Measurements from ENCODE around the gene ALKBH7.
"Not testable (repeated sequence)": the region's sequence is repeated elsewhere in the genome, so short reads cannot be mapped to it uniquely, and the experiment has no call there.

The ALKBH7 gene

DNA sequence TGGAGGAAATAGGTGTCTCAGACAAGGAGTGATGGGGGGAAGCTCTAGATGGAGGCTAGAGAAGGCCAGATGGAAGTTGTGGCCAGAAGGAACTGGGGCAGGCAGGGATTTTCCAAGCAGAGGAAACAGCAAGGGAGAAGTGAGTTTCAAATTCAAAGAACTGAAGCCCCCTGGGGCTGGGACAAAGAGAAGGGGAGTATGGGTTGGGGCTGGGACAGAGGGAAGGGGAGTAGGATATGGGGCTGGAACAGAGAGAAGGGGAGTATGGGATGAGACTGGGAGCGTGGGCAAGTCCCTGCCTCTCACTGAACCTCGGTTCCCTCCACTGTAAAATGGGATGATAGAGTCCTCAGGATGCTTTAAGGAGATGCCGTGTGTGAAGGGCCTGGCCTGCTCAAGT lies 22.2 kb downstream of the ALKBH7 start:
- no peak for DNase-seq (ENCODE audit: low read depth, low spot score)
- H3K27ac ChIP-seq = no peak overlapping the region

DNA sequence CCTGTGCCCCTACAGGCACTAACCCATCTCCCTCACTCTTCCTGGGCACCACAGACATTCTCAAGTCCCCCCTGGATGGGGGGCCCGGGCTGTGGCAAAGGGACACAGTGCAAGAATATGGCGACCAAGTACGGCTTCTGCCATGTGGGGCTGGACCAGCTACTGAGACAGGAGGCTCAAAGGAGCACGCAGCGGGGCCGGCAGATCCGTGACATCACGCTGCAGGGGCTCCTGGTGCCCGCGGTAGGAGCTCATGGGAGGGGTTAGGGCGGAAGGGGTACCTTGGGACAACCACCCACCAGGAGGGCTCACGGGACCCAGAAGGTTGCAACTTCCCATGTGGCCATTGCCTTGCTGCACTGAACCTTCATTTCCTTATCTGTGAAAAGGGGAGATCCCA lies 23.7 kb downstream of the ALKBH7 start:
- H3K27ac ChIP-seq = no peak overlapping the region
- DNase-seq (ENCODE audit: low read depth, low spot score) = no peak

DNA sequence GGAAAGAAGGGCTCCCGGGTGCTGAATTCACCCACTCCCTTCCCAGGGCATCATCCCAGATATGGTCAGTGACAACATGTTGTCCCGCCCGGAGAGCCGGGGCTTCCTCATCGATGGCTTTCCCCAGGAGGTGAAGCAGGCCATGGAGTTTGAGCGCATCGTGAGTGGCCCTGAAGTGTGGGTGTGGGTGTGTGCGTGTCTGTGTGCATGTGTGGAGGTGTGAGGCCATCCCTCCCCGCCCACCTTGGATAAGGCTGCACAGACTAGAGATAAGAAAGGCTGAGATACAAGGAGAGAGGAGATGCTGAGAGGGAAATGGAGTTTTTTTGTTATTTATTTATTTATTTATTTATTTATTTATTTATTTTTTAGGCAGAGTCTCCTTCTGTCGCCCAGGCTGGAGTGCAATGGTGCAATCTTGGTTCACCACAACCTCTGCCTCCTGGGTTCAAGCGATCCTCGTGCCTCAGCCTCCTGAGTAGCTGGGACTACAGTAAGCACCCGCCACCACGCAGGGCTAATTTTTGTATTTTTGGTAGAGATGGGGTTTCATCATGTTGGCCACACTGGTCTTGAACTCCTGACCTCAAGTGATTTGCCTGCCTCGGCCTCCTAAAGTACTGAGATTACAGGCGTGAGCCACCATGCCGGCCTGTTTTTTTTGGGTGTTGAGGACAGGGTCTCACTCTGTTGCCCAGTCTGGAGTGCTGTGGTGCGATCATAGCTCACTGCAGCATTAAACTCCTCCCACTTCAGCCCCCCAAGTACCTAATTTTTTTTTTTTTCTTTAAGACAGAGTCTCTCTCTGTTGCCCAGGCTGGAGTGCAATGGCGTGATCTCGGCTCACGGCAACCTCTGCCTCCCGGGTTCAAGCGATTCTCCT lies 27.7 kb downstream of the ALKBH7 start:
- H3K27ac ChIP-seq; DNase-seq (ENCODE audit: low read depth, low spot score): not testable (repeated sequence)

DNA sequence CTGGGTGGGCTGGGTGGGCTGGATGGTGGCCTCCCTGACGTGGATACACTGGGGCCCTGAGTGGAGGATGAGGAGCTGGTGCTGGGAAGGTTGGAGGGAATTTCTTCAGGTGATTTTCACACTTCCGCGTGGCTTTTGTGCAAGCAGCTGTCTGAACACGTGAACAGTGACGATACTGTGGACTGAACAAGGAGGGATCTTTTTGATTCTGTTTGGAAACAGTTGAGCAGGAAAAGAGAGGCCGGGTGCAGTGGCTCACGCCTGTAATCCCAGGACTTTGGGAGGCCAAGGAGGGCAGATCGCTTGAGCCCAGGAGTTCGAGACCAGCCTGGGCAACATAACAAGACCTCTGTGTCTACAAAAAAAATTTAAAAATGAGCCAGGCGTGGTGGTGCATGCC lies 29.5 kb downstream of the ALKBH7 start:
- no peak overlapping the region for H3K27ac ChIP-seq
- DNase-seq (ENCODE audit: low read depth, low spot score) = no peak

DNA sequence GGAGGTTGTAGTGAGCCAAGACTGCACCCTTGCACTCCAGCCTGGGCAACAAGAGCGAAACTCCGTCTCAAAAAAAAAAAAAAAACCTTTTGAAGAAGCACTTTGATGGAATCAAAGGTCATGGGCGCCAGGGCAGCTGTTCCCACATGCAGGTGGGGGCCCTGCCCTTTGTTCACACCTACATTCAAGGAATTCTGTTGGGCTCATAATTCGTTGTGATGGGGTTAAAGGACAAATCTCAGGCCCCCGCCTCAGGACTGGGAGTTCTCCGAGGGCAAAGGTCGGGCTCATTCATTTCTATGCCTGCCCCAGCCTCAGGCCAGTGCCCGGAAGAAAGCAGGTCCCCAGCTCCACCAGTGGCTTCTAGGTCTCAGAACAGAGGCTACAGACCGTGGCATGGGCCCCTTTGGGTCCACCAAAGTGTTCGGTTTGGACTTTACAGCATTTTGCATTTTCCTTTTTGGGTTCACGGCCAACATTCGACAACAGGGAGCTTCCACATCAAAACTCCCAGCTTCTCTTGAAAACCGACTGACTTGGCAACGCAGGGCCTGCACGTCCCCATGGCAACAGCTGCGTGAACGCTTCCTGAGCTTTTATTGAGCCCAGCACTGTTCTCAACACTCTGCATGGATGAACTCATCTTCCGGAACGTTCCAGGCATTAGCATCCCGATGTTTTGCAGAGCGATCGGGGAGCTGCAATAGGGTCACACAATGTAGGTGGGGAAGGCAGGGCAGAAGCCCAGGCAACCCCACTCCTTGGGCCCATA lies 30.4 kb downstream of the ALKBH7 start:
- DNase-seq (ENCODE audit: low read depth, low spot score) = no peak
- no peak overlapping the region for H3K27ac ChIP-seq

DNA sequence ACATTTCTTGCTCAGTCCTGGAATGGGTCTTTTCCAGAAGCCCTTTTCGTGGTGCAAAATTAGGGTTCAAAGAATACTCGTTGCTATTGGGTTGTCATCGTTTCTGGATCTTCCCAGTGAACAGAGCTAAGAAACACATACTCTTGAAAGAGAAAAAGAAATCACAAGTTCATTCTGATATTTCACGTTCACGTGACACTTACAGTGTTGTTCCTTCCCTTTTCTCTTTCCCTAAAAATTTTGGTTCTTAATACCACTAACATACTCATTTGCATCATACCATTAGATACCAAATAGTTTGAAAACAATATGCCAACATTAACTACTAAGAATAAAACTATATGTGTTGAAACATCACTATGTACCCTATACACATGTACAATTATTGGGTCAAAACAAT lies 33.8 kb downstream of the ALKBH7 start:
- DNase-seq (ENCODE audit: low read depth, low spot score) = no peak
- H3K27ac ChIP-seq = no peak overlapping the region

DNA sequence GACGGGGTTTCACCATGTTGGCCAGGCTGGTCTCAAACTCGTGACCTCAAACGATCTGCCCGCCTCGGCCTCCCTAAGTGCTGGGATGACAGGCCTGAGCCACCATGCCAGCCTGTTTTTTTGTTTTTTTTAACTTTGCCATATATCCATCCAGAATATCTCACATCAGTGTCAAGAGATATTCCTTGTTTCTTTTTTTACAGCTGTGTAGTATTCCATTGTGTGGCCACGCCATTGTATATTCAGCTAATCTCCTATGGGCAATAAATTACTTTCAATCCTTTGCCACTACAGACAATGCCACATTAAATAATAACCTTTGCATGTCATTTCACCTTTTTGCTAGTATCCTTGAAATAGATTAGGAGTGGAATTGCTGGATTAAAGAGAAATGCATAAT lies 36.8 kb downstream of the ALKBH7 start:
- no peak for DNase-seq (ENCODE audit: low read depth, low spot score)
- no peak overlapping the region for H3K27ac ChIP-seq

DNA sequence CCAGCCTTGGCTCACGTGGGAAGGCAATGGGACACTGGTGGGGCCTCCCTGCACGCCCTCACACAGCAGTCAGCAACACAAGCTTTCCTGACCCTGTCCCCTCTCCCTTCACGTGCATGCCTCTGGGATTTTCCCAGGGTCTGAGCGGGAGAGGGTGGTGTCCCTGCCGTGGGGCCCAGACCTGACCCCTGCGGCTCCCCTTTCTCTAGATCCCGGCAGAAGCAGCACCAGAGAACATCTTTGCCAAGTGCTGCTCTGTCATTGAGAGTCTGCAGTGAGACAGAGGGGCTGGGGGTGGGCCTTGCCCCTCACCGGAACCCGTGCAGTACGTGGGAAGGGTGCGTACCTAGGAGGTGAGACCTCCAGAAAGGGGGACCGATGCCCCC lies 39.5 kb downstream of the ALKBH7 start:
- DNase-seq (ENCODE audit: low read depth, low spot score) = no peak
- no peak overlapping the region for H3K27ac ChIP-seq

DNA sequence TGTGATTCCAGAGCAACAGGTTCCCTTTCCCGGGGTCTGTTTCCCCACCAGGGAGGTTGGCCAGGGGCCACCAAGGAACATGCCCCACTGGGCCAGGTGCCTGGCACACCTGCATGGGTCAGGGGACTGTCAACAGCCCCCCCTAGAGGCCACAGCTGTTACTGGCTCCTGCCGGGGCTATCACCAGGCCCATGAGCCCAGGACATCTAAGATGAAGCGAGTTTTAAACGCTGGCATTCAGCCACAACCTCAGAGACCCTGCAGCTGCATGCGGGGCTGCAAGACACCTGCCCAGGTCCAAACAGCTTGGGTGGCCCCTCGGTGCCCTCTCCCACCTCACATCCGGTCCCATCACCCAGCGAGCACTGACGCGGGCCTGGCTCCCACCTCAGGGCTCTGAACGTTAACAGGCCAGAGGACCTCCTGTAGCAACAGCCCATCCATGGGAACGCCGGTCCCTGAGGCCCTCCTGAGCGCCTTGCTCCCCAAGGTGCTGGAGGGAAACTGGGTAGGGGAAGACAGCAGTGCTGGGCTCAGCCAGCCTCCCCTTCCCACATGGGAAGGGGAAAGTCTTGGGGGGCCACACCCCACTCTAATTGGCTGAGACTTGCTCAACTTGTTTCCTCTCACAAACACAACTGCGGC lies 40.0 kb downstream of the ALKBH7 start:
- no peak for DNase-seq (ENCODE audit: low read depth, low spot score)
- no peak overlapping the region for H3K27ac ChIP-seq

DNA sequence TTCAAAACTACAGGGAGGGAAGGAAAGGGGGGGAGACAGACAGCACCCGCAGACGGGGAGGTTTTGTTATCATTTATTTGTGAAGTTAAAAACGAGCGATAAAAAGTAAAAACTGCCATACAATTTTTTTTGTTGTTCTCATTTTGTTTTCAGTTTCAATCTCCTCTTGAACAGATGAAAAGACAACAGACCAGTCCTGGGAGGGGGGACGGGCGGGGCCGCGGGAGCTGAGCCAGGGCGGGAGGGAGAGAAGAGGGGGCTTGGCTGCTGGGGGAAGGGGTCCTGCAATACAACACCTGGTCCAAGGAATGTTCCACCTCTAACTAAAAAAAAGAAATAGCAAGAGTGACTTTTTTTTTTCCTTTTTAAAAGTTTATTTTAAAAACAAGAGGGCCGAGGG lies 40.7 kb downstream of the ALKBH7 start:
- no peak for DNase-seq (ENCODE audit: low read depth, low spot score)

DNA sequence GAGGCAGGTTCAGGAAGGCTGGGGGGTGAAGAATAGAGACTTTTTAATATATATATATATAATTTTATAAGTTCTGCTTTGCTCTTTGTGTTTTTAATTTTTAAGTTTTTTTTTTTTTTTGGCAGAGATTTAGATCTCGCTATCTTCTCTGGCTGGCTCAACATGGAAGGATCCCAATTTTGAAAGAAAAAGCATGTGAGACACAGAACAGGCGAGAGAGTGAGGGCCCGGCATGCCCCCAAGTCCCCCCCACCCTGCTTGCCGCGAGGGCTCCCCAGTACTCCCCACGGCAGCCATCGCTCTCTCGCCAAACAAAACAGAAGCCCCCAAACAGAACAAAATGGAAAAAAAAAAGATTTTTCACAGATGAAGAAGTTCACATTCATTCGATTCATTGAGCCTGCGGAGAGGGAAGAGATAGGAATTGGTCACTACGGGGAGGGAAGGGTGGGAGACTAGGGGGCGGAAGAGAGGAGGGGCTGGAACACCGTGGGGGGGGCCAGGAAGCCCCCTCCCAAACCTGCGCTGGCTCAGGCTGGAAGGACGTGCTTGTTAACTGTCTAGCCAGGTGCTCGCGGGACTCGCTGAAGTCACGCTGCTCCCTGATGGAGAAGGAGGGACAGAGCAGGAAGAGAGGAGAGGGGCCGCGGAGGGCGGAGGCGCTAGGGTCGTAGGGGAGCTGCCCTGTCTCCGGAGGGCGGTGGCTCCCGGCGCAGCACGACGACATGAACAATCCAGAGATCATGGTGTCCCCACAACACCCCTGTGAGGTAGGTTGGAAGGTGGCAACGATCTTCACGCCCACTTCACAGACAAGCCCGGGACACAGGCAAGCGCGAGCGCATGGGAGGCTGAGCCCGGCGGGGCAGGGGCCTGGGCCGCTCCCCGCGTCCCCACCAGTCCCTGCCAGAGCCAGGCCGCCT lies 41.4 kb downstream of the ALKBH7 start:
- no peak for DNase-seq (ENCODE audit: low read depth, low spot score)
- no peak overlapping the region for H3K27ac ChIP-seq

More for the DNA sequence above, 40.7 kb downstream of the ALKBH7 start:
- no peak overlapping the region for H3K27ac ChIP-seq

DNA sequence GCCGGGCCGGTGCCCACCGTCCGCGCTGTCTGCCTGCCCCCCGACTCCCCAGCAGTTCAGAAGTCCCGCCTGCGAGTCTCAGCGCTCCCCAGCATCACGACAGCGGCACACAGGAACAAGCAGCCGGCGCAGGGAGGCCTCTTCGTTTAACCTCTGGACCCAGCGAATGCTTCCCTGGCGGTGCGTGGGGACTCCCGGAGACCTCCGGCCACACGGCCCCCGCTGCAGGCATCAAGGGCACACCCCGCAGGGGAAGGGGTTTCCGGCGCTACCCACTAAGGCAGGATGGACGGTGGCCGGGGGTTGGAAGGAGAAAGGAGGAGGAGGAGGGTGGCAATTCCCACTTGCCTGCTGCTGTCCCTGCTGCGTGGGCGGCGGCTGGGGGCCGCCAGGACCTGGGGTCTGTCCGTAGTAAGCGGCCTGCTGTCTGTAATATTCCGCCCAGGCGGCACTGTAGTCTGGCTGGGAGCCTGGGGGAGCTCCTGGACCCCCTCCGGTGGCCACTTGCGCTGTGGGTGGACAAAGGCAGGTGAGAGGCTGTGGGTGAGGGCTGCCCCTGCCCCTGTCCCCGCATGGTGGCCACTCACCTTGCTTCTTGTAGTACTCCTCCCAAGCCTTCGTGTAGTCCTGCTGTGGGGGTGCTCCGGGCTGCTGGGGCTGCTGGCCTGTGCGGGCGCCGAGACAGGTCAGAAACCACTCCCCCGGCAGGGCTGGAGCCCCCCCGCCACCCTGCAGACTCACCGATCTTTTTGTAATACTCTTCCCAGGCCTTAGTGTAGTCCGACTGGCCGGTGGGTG lies 42.4 kb downstream of the ALKBH7 start:
- no peak for DNase-seq (ENCODE audit: low read depth, low spot score)
- no peak overlapping the region for H3K27ac ChIP-seq

DNA sequence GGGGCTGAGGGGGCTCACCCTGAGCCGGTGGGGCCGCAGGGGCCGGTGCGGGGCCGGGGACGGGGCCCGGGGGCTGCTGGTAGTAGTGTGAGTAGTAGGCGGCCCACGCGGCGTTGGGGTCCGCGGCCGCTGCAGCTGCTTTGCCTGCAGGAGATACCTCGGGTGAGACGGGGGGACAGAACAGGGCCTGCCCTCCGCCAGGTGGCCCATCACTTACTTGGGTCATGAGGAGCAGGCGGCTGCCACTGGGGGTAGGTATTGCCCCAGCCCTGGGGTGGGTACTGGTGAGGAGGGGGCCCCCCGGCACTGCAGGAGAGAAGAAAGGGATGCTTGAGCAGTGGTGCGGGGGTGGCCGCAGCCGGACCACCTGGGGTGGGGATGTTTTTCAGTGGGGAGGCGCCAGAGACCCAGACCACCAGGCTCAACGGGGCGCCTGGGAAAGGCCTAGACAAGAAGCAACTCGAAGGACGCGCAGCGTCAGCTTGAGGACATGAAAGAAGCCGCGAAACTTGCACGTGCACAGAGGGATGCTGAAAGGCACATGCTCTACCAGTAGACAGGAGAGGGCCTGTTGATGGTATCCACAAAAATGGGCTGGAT lies 43.1 kb downstream of the ALKBH7 start:
- no peak for DNase-seq (ENCODE audit: low read depth, low spot score)
- H3K27ac ChIP-seq = no peak overlapping the region

DNA sequence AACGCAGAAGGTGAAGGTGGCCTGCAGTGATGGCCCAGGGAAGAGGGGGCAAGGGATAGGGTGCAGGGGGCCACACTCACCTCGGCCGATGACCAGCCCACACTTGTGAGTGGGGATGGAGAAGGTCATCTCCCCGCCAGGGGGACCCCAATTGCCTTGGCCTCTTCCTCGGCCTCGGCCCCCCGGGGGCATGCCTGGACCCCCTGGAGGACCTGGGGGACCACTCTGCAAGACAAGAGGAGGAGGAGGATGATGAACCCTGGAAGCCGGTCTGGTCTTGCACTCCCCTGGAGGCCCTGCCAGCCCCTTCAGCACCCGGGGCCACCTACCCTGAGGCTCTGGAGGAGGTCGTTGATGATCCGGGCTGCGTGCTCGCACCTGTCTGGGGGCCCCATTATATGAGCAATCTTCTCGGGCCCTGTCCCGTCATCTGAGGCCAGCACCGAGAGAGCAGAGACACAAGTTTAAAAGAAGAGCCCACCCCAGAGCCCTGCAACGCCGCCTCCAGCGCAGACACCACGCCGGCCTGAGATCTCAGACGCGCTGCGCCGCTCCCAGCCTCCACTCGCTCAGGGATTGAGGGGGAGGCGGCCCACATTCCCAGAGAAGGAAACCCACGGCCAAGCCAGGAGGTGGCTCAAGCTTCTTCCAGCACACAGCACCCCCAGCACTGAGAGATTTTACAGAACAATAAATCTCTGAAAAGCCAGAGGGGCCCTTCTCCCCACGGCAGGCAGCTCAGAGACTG lies 44.2 kb downstream of the ALKBH7 start:
- no peak overlapping the region for H3K27ac ChIP-seq
- DNase-seq (ENCODE audit: low read depth, low spot score) = no peak

DNA sequence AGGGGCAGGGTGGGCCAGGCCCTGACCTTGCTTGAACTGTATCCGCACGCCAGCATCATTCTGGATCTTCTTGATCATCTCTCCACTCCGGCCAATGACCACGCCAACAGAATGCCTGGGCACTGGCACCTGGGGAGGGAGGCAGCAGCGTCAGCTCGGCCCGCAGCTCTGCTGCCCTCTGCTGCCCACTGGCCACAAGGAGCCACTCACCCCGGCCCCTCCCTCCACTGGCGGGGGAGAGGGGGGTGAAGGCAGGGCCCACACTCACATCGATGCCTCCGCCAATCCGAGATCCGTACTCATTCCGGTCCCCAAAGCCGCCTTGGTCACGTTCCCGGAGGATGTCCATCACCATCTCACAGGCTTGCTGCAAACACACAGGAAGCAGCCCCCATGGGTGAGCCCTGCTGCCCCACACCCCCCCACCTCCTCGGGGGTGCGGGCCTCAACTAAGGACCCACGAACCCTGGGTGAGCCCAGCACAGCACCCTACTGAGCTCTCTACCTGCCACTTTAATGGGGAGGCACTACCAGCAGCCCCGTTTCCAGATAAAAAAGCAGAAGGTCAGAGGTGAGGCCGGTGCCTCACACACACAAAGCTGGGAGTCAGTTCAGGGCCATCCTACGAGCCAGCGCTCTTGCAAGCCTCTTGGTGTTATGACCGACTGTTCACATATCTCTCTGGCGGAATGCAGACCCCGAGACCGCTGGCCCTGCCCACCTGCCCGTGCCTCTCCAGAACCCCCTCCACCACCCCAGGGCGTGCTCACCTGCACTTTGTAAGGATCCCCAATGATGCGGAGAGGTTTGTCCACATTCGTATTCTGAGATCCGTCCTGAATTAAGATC lies 45.3 kb downstream of the ALKBH7 start:
- DNase-seq (ENCODE audit: low read depth, low spot score) = no peak
- H3K27ac ChIP-seq = no peak overlapping the region

DNA sequence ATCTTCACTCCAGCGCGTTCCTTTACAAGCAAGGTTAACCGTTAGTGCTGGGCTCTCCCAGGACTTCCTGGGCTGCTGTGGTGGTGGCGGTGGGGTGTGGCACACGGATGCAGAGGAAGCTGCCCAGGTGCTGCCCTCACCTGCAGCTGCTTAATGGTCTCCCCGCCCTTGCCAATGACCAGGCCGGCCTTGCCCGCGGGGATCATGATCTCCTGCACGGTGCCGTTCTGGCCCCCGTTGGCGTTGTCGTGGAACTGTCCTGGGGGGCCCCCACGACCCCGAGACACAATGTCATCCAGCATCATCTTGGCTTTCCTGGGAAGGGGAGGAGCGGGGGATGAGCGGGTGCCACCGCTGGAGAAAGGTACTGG lies 46.0 kb downstream of the ALKBH7 start:
- H3K27ac ChIP-seq = no peak overlapping the region
- no peak for DNase-seq (ENCODE audit: low read depth, low spot score)

All from epithelial cell of prostate (primary cell).